ENCODE data around the gene FOXN4.

FOXN4 gene

GRCh38 chr12:109255377-109255776 is 53.7 kb downstream of the FOXN4 start:
- H3K27ac ChIP-seq (ENCODE audit: low read depth, low read length), result no peak overlapping the region
- H3K9me3 ChIP-seq (ENCODE audit: low read length), result peaks cover 4% of the 10 kb centered on the region
- no peaks in the 10 kb centered on the region for H3K27me3 ChIP-seq (ENCODE audit: control insufficient read depth in 1 of 2, insufficient read depth in 2 of 2, low read length in 2 of 2)
- H3K9ac ChIP-seq (ENCODE audit: low read length), result no peak overlapping the region
- H3K4me3 ChIP-seq (ENCODE audit: low read depth in 1 of 2, low read length in 2 of 2), result no peak overlapping the region
- H3K36me3 ChIP-seq (ENCODE audit: insufficient read depth, low read length), result peaks cover 91% of the 10 kb centered on the region
- H3K4me1 ChIP-seq (ENCODE audit: insufficient read depth, low read length), result peaks cover 7% of the 10 kb centered on the region

DNA sequence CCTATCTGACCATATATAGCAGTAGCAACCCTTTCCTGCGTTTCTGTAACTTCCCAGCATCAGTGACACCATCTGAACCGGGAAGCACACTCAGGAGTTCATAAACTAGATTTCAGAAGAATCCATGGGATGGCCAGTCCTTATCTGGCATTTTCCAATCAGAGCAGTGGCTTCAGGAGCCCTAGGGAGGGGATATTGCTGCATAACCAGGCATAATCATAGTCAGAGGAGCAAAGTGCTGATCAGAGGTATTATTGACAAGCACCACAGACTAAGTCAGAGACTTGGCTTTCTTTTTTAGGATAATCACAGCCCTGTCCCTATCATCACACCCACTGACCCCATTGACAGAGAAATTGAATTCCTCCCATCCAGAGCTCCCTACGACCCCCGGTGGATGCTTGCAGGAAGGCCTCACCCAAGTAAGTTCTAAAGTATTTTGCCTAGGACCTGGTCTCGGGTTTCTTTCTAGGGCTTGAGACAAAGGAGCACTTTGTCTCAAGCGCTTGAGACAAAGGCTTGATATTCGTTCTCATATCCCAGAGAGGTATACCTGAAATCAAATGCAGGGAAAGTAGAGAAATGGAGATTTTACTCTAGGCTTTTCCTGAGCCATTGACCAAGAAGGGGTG is 55.1 kb downstream of the FOXN4 start:
- Histone ChIP-seq H3K9ac (ENCODE audit: low read length) (no peak overlapping the region), H3K9me3 (ENCODE audit: low read length) (peaks cover 4% of the 10 kb centered on the region), H3K27me3 (ENCODE audit: control insufficient read depth in 1 of 2, insufficient read depth in 2 of 2, low read length in 2 of 2) (no peaks in the 10 kb centered on the region), H3K27ac (ENCODE audit: low read depth, low read length) (no peak overlapping the region), H3K4me3 (ENCODE audit: low read depth in 1 of 2, low read length in 2 of 2) (no peak overlapping the region), H3K4me1 (ENCODE audit: insufficient read depth, low read length) (peaks cover 9% of the 10 kb centered on the region), H3K36me3 (ENCODE audit: insufficient read depth, low read length) (peaks cover 80% of the 10 kb centered on the region)

- Histone ChIP-seq H3K9me3 (ENCODE audit: low read length) (peaks cover 4% of the 10 kb centered on the region), H3K27ac (ENCODE audit: low read depth, low read length) (no peak overlapping the region), H3K36me3 (ENCODE audit: insufficient read depth, low read length) (peaks cover 77% of the 10 kb centered on the region), H3K9ac (ENCODE audit: low read length) (no peak overlapping the region), H3K4me3 (ENCODE audit: low read depth in 1 of 2, low read length in 2 of 2) (no peak overlapping the region), H3K27me3 (ENCODE audit: control insufficient read depth in 1 of 2, insufficient read depth in 2 of 2, low read length in 2 of 2) (no peaks in the 10 kb centered on the region), H3K4me1 (ENCODE audit: insufficient read depth, low read length) (peaks cover 9% of the 10 kb centered on the region)
Observed at GRCh38 chr12:109252799-109253198, 56.3 kb downstream of the FOXN4 start.

DNA sequence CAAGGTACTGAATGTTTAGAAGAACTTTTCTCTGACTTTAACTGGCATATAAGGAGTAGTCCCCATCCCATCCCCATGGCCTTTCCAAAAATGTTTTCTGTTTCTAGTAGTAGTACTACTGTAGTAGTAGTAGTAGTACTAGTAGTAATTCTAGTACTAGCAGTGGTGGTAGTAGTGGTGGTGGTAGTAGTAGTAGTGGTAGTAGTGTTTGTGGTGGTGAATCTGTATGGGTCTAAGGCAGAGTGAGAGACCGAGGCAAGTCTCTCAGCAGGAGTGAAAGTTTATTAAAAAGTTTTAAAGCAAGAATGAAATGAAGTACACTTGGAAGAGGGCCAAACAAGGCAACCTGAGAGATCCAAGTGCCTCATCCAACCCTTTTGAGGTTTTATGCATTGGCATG is 58.6 kb downstream of the FOXN4 start:
- H3K9ac ChIP-seq (ENCODE audit: low read length), result no peak overlapping the region
- H3K9me3 ChIP-seq (ENCODE audit: low read length), result peaks cover 4% of the 10 kb centered on the region
- no peaks in the 10 kb centered on the region for H3K27me3 ChIP-seq (ENCODE audit: control insufficient read depth in 1 of 2, insufficient read depth in 2 of 2, low read length in 2 of 2)
- peaks cover 80% of the 10 kb centered on the region for H3K36me3 ChIP-seq (ENCODE audit: insufficient read depth, low read length)
- no peak overlapping the region for H3K27ac ChIP-seq (ENCODE audit: low read depth, low read length)
- H3K4me1 ChIP-seq (ENCODE audit: insufficient read depth, low read length), result peaks cover 9% of the 10 kb centered on the region
- H3K4me3 ChIP-seq (ENCODE audit: low read depth in 1 of 2, low read length in 2 of 2), result no peak overlapping the region

DNA sequence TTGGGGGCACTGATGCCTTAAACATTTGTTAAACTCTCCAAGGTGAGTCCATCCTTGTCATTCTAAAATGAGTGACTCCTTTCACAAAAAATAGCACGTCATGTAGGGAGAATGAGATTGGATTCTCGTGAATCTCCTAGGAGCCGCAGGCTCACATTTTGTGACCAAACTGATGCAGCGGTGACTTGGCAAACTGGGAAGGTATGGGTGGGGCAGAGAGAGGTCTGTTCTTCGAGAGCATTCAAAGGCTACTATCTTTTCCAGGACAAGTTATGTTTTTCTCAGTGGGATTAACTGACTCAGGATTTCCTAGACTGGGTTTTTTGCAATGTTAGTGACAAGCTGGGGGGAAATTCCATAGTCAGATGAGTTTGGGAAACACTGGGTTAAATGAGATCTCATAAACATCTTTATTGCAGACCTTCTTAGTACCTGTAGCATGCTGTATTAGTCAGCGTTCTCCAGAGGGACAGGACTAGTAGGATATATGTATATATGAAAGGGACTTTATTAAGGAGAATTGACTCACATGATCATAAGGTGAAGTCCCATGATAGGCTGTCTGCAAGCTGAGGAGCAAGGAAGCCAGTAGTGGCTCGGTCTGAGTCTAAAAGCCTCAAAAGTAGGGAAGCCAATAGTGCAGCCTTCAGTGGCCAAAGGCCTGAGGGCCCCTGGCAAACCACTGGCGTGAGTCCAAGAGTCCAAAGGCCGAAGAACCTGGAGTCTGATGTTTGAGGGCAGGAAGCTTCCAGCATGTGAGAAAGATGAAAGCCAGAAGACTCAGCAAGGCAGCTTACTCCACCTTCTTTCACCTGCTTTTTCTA is 61.0 kb downstream of the FOXN4 start:
- Histone ChIP-seq H3K9me3 (ENCODE audit: low read length) (no peaks in the 10 kb centered on the region), H3K27me3 (ENCODE audit: control insufficient read depth in 1 of 2, insufficient read depth in 2 of 2, low read length in 2 of 2) (no peaks in the 10 kb centered on the region), H3K9ac (ENCODE audit: low read length) (no peak overlapping the region), H3K4me1 (ENCODE audit: insufficient read depth, low read length) (peaks cover 9% of the 10 kb centered on the region), H3K4me3 (ENCODE audit: low read depth in 1 of 2, low read length in 2 of 2) (no peak overlapping the region), H3K27ac (ENCODE audit: low read depth, low read length) (no peak overlapping the region), H3K36me3 (ENCODE audit: insufficient read depth, low read length) (peaks cover 78% of the 10 kb centered on the region)

GRCh38 chr12:109246221-109246620 is 62.9 kb downstream of the FOXN4 start:
- H3K27ac ChIP-seq (ENCODE audit: low read depth, low read length), result no peak overlapping the region
- H3K9ac ChIP-seq (ENCODE audit: low read length), result no peak overlapping the region
- H3K4me1 ChIP-seq (ENCODE audit: insufficient read depth, low read length), result peaks cover 9% of the 10 kb centered on the region
- no peaks in the 10 kb centered on the region for H3K27me3 ChIP-seq (ENCODE audit: control insufficient read depth in 1 of 2, insufficient read depth in 2 of 2, low read length in 2 of 2)
- H3K9me3 ChIP-seq (ENCODE audit: low read length), result no peaks in the 10 kb centered on the region
- H3K4me3 ChIP-seq (ENCODE audit: low read depth in 1 of 2, low read length in 2 of 2), result no peak overlapping the region
- peaks cover 79% of the 10 kb centered on the region for H3K36me3 ChIP-seq (ENCODE audit: insufficient read depth, low read length)

DNA sequence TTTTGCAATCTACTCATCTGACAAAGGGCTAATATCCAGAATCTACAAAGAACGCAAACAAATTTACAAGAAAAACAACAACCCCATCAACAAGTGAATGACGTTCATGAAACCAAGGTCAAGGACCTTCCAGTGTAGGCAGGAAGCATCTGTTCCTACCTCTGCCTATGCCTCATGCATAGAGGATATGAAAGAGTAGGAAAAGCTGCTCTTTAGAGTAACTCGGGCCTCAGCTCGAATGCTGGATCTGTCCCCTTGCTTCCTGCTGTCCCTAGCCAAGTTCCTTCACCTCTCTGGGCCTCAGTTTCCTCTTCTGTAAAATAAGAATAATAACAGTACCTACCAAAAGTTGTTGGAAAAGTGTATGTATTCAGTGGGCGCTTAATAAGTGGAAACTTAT is 65.0 kb downstream of the FOXN4 start:
- Histone ChIP-seq H3K9me3 (ENCODE audit: low read length) (no peaks in the 10 kb centered on the region), H3K4me3 (ENCODE audit: low read depth in 1 of 2, low read length in 2 of 2) (no peak overlapping the region), H3K27ac (ENCODE audit: low read depth, low read length) (no peak overlapping the region), H3K36me3 (ENCODE audit: insufficient read depth, low read length) (peaks cover 87% of the 10 kb centered on the region), H3K4me1 (ENCODE audit: insufficient read depth, low read length) (no peaks in the 10 kb centered on the region), H3K27me3 (ENCODE audit: control insufficient read depth in 1 of 2, insufficient read depth in 2 of 2, low read length in 2 of 2) (no peaks in the 10 kb centered on the region), H3K9ac (ENCODE audit: low read length) (no peak overlapping the region)

GRCh38 chr12:109241936-109242335 is 67.1 kb downstream of the FOXN4 start:
- Histone ChIP-seq H3K27ac (ENCODE audit: low read depth, low read length) (no peak overlapping the region), H3K4me3 (ENCODE audit: low read depth in 1 of 2, low read length in 2 of 2) (no peak overlapping the region), H3K9ac (ENCODE audit: low read length) (no peak overlapping the region), H3K9me3 (ENCODE audit: low read length) (no peaks in the 10 kb centered on the region), H3K27me3 (ENCODE audit: control insufficient read depth in 1 of 2, insufficient read depth in 2 of 2, low read length in 2 of 2) (no peaks in the 10 kb centered on the region), H3K4me1 (ENCODE audit: insufficient read depth, low read length) (no peaks in the 10 kb centered on the region), H3K36me3 (ENCODE audit: insufficient read depth, low read length) (peaks cover 87% of the 10 kb centered on the region)

DNA sequence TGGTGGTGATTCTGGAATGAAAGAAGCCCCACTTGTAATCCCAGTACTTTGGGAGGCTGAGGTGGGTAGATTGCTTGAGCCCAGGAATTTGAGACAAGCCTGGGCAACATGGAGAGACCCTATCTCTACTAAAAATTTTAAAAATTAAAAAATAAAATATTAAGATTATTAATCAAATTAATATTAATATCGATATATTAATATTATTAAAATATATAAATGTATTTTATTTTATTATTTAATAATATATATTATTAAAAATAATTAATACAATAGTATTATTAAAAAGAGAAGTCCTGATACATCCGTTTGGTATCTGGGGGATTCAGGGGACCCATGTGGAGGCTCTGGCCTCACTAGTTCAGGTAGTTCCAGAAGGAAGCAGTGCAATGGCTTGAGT is 68.7 kb downstream of the FOXN4 start:
- no peak overlapping the region for H3K4me3 ChIP-seq (ENCODE audit: low read depth in 1 of 2, low read length in 2 of 2)
- no peak overlapping the region for H3K27ac ChIP-seq (ENCODE audit: low read depth, low read length)
- no peaks in the 10 kb centered on the region for H3K27me3 ChIP-seq (ENCODE audit: control insufficient read depth in 1 of 2, insufficient read depth in 2 of 2, low read length in 2 of 2)
- H3K9ac ChIP-seq (ENCODE audit: low read length), result no peak overlapping the region
- no peaks in the 10 kb centered on the region for H3K4me1 ChIP-seq (ENCODE audit: insufficient read depth, low read length)
- H3K9me3 ChIP-seq (ENCODE audit: low read length), result no peaks in the 10 kb centered on the region
- peaks cover 87% of the 10 kb centered on the region for H3K36me3 ChIP-seq (ENCODE audit: insufficient read depth, low read length)

DNA sequence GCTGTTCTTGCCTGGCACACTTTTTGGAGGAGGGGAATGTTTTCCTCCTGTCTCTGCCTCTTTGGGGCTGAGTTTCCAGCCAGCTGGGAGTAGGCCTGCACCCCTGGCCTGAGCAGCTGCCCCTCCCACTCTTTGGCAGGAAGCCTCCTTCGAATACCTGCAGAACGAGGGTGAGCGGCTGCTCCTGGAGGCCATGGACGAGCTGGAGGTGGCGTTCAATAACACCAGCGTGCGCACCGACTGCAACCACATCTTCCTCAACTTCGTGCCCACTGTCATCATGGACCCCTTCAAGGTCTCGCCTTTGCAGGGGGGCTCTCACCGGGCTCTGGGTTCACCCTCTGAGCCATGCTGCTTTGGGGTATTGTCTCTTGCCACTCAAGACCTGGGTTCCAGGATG is 69.4 kb downstream of the FOXN4 start:
- H3K9me3 ChIP-seq (ENCODE audit: low read length), result no peaks in the 10 kb centered on the region
- peaks cover 87% of the 10 kb centered on the region for H3K36me3 ChIP-seq (ENCODE audit: insufficient read depth, low read length)
- no peak overlapping the region for H3K27ac ChIP-seq (ENCODE audit: low read depth, low read length)
- H3K27me3 ChIP-seq (ENCODE audit: control insufficient read depth in 1 of 2, insufficient read depth in 2 of 2, low read length in 2 of 2), result no peaks in the 10 kb centered on the region
- no peaks in the 10 kb centered on the region for H3K4me1 ChIP-seq (ENCODE audit: insufficient read depth, low read length)
- H3K9ac ChIP-seq (ENCODE audit: low read length), result no peak overlapping the region
- no peak overlapping the region for H3K4me3 ChIP-seq (ENCODE audit: low read depth in 1 of 2, low read length in 2 of 2)

- H3K27ac ChIP-seq (ENCODE audit: low read depth, low read length), result no peak overlapping the region
- no peaks in the 10 kb centered on the region for H3K4me1 ChIP-seq (ENCODE audit: insufficient read depth, low read length)
- no peak overlapping the region for H3K9ac ChIP-seq (ENCODE audit: low read length)
- H3K9me3 ChIP-seq (ENCODE audit: low read length), result no peaks in the 10 kb centered on the region
- H3K4me3 ChIP-seq (ENCODE audit: low read depth in 1 of 2, low read length in 2 of 2), result no peak overlapping the region
- no peaks in the 10 kb centered on the region for H3K27me3 ChIP-seq (ENCODE audit: control insufficient read depth in 1 of 2, insufficient read depth in 2 of 2, low read length in 2 of 2)
- H3K36me3 ChIP-seq (ENCODE audit: insufficient read depth, low read length), result peaks cover 82% of the 10 kb centered on the region
Observed at GRCh38 chr12:109239179-109239578, 69.9 kb downstream of the FOXN4 start.

DNA sequence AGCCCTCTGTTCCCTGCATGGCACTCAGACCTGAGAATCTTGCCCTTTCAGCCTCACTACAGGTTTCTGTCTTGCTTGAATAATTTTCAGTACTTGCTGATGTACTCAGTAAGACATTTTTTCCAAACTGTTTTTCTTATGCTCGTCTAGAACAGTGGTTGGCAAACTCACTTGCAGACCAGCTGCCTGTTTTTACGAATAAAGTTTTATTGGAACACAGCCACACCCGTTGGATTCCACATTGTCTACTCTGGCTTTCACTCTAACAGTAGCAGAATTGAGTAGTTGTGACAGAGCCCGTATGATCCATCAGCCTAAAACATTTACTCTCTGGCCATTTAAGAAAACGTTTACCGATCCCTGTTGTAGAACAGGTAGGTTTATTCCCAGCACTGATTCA is 72.8 kb downstream of the FOXN4 start:
- Histone ChIP-seq H3K27ac (ENCODE audit: low read depth, low read length) (no peak overlapping the region), H3K4me3 (ENCODE audit: low read depth in 1 of 2, low read length in 2 of 2) (no peak overlapping the region), H3K4me1 (ENCODE audit: insufficient read depth, low read length) (no peaks in the 10 kb centered on the region), H3K9me3 (ENCODE audit: low read length) (no peaks in the 10 kb centered on the region), H3K36me3 (ENCODE audit: insufficient read depth, low read length) (peaks cover 86% of the 10 kb centered on the region), H3K27me3 (ENCODE audit: control insufficient read depth in 1 of 2, insufficient read depth in 2 of 2, low read length in 2 of 2) (no peaks in the 10 kb centered on the region), H3K9ac (ENCODE audit: low read length) (no peak overlapping the region)

All from muscle layer of colon (tissue), 2 donors.